Neural cell (in vitro differentiated cells): ENCODE measurements around the gene MAGEA4. TPM values are rescaled to one million over a fixed set of nuclear protein-coding genes. Genes with fewer than 3 reads are reported as not detected.

Experiments used
- H2AFZ ChIP-seq: fragments of 200-600, 300-800 bp; sonication (generic), shearing (Covaris generic); 2 replicates; pipeline ENCODE4 v1.6.0; 2014; ENCODE audit warnings: low read depth, mild to moderate bottlenecking, antibody characterized with exemption, low read length, moderate library complexity
- H3F3A ChIP-seq: fragments of 200-600 bp; shearing (Covaris generic); 2 replicates; pipeline ENCODE4 v1.6.1; 2016; ENCODE audit warnings: mild to moderate bottlenecking, moderate library complexity, mixed read lengths, antibody characterized with exemption, low read length; ENCODE audit not compliant: insufficient read depth, poor library complexity, severe bottlenecking
- H3K27ac ChIP-seq: fragments of 200-600, 300-800 bp; sonication (generic), shearing (Covaris generic); 2 replicates; pipeline ENCODE4 v1.5.1; 2014; ENCODE audit warnings: mild to moderate bottlenecking, low read length, moderate library complexity
- H3K27me3 ChIP-seq: fragments of 300-800, 200-600 bp; sonication (generic), shearing (Covaris generic); 2 replicates; pipeline ENCODE4 v1.6.0; 2014; ENCODE audit warnings: mild to moderate bottlenecking, low read depth, low read length, moderate library complexity; ENCODE audit not compliant: insufficient read depth
- H3K36me3 ChIP-seq: fragments of 300-800, 200-600 bp; sonication (generic), shearing (Covaris generic); 2 replicates; pipeline ENCODE4 v1.5.1; 2014; ENCODE audit warnings: mild to moderate bottlenecking, antibody characterized with exemption, low read length, moderate library complexity; ENCODE audit not compliant: insufficient read depth
- H3K4me2 ChIP-seq: fragments of 300-800, 200-600 bp; sonication (generic), shearing (Covaris generic); 2 replicates; pipeline ENCODE4 v1.6.0; 2014; ENCODE audit warnings: mild to moderate bottlenecking, low read length
- H3K4me3 ChIP-seq: fragments of 300-800, 200-600 bp; sonication (generic), shearing (Covaris generic); 2 replicates; pipeline ENCODE4 v1.5.1; 2014; ENCODE audit warnings: mild to moderate bottlenecking, low read length, moderate library complexity
- H3K79me2 ChIP-seq: fragments of 200-600 bp; shearing (Covaris generic); replicated peaks from 2 replicates; pipeline ENCODE4 v1.6.0; 2014; ENCODE audit warnings: mild to moderate bottlenecking, low read length, moderate library complexity; ENCODE audit not compliant: insufficient read depth
- H3K9ac ChIP-seq: fragments of 300-800, 200-600 bp; sonication (generic), shearing (Covaris generic); 2 replicates; pipeline ENCODE4 v1.6.1; 2016; ENCODE audit warnings: mild to moderate bottlenecking, low read length, mixed read lengths
- H3K9me2 ChIP-seq: fragments of 200-600 bp; shearing (Covaris generic); 2 replicates; pipeline ENCODE4 v1.6.1; 2016; ENCODE audit warnings: mild to moderate bottlenecking, low read length, mixed read lengths; ENCODE audit not compliant: insufficient read depth
- H3K9me3 ChIP-seq: fragments of 200-600, 300-800 bp; sonication (generic), shearing (Covaris generic); 2 replicates; pipeline ENCODE4 v1.6.1; 2016; ENCODE audit warnings: mild to moderate bottlenecking, mixed run types, low read length, moderate library complexity, mixed read lengths
- H4K20me1 ChIP-seq: fragments of 200-600 bp; shearing (Covaris generic); 2 replicates; pipeline ENCODE4 v1.6.1; 2016; ENCODE audit warnings: mild to moderate bottlenecking, mixed run types; ENCODE audit not compliant: insufficient read depth
- CTCF ChIP-seq: fragments of 450-650 bp; IDR thresholded peaks from 2 replicates; pipeline ENCODE4 v1.5.1; 2014; ENCODE audit warnings: antibody characterized with exemption, mild to moderate bottlenecking, moderate library complexity; ENCODE audit not compliant: poor library complexity, severe bottlenecking
- EP300 ChIP-seq: fragments of 450-650 bp; conservative IDR thresholded peaks from 2 replicates; pipeline ENCODE4 v1.6.1; 2014; ENCODE audit warnings: antibody characterized with exemption, mild to moderate bottlenecking, moderate library complexity; ENCODE audit not compliant: poor library complexity, severe bottlenecking
- EZH2 ChIP-seq: fragments of 200-600, 300-800 bp; shearing (Covaris generic), sonication (generic); IDR thresholded peaks from 2 replicates; pipeline ENCODE4 v1.6.1; 2014; ENCODE audit warnings: antibody characterized with exemption, low read length, borderline replicate concordance, mild to moderate bottlenecking; ENCODE audit not compliant: insufficient read depth, poor library complexity, severe bottlenecking
- MXI1 ChIP-seq: fragments of 450-650 bp; conservative IDR thresholded peaks from 2 replicates; pipeline ENCODE4 v1.6.1; 2014; ENCODE audit warnings: antibody characterized with exemption, mild to moderate bottlenecking; ENCODE audit not compliant: poor library complexity, severe bottlenecking
- POLR2AphosphoS5 ChIP-seq: IDR thresholded peaks from 2 replicates; pipeline ENCODE4 v1.6.1; 2012
- RAD21 ChIP-seq: fragments of 450-650 bp; conservative IDR thresholded peaks from 2 replicates; pipeline ENCODE4 v1.6.1; 2014; ENCODE audit warnings: antibody characterized with exemption, mild to moderate bottlenecking, moderate library complexity
- REST ChIP-seq: IDR thresholded peaks from 2 replicates; pipeline ENCODE4 v1.6.1; 2012; ENCODE audit warnings: borderline replicate concordance
- SMC3 ChIP-seq: fragments of 450-650 bp; conservative IDR thresholded peaks from 2 replicates; pipeline ENCODE4 v1.6.1; 2014; ENCODE audit warnings: antibody characterized with exemption, mild to moderate bottlenecking, moderate library complexity; ENCODE audit not compliant: poor library complexity
- TAF1 ChIP-seq: IDR thresholded peaks from 2 replicates; pipeline ENCODE4 v1.6.1; 2012; ENCODE audit warnings: low read depth
- polyA plus RNA-seq: library from polyadenylated mRNA; depleted of rRNA; stranded (reverse); fragments of >200 nt; gene quantifications from 2 replicates; pipeline ENCODE4 v1.2.3, GENCODE V29; 2014

Gene MAGEA4
- polyA plus RNA-seq, 1 donor from 2014 or later: not detected

- TF ChIP-seq EZH2 (no peak), CTCF (no peak)
- H3K9me3 ChIP-seq: no peaks in the 10 kb centered on the region
- H3K9me2 ChIP-seq: no peaks in the 10 kb centered on the region
- H3K36me3 ChIP-seq: no peaks in the 10 kb centered on the region
- no peak overlapping the region for H3K9ac ChIP-seq
- H3K27me3 ChIP-seq: no peaks in the 10 kb centered on the region
- H3K27ac ChIP-seq: no peak overlapping the region
- no peaks in the 10 kb centered on the region for H3K79me2 ChIP-seq
- no peak overlapping the region for H3K4me2 ChIP-seq
- no peaks in the 10 kb centered on the region for H4K20me1 ChIP-seq
- no peaks in the 10 kb centered on the region for H3F3A ChIP-seq
- H3K4me3 ChIP-seq: no peak overlapping the region
- no peak overlapping the region for H2AFZ ChIP-seq
These were observed 9.2 kb downstream of the MAGEA4 start for GRCh38 chrX:151921866-151922265.

GRCh38 chrX:151922692-151923091, 10.0 kb downstream of the MAGEA4 start:
- H4K20me1 ChIP-seq: no peaks in the 10 kb centered on the region
- H3F3A ChIP-seq: no peaks in the 10 kb centered on the region
- H2AFZ ChIP-seq: no peak overlapping the region
- H3K27ac ChIP-seq: no peak overlapping the region
- H3K27me3 ChIP-seq: no peaks in the 10 kb centered on the region
- H3K9me2 ChIP-seq: no peaks in the 10 kb centered on the region
- no peaks in the 10 kb centered on the region for H3K79me2 ChIP-seq
- no peak overlapping the region for H3K4me2 ChIP-seq
- H3K36me3 ChIP-seq: no peaks in the 10 kb centered on the region
- no peak overlapping the region for H3K9ac ChIP-seq
- H3K9me3 ChIP-seq: no peaks in the 10 kb centered on the region
- H3K4me3 ChIP-seq: no peak overlapping the region
- no peak for TF ChIP-seq REST

GRCh38 chrX:151923648-151924047, 11.0 kb downstream of the MAGEA4 start:
- Histone ChIP-seq H3K4me2 (no peak overlapping the region), H3K9me2 (no peaks in the 10 kb centered on the region), H3F3A (no peaks in the 10 kb centered on the region), H2AFZ (no peak overlapping the region), H3K27me3 (no peaks in the 10 kb centered on the region), H3K79me2 (no peaks in the 10 kb centered on the region), H4K20me1 (no peaks in the 10 kb centered on the region), H3K9ac (no peak overlapping the region), H3K36me3 (no peaks in the 10 kb centered on the region), H3K9me3 (no peaks in the 10 kb centered on the region), H3K27ac (no peak overlapping the region), H3K4me3 (no peak overlapping the region)
- TF ChIP-seq SMC3 (no peak), RAD21 (no peak), CTCF (no peak), POLR2AphosphoS5 (no peak), TAF1 (no peak), MXI1 (no peak), REST (no peak), EZH2 (no peak), EP300 (no peak)
